Measurements from ENCODE around the gene CUZD1.

DNA sequence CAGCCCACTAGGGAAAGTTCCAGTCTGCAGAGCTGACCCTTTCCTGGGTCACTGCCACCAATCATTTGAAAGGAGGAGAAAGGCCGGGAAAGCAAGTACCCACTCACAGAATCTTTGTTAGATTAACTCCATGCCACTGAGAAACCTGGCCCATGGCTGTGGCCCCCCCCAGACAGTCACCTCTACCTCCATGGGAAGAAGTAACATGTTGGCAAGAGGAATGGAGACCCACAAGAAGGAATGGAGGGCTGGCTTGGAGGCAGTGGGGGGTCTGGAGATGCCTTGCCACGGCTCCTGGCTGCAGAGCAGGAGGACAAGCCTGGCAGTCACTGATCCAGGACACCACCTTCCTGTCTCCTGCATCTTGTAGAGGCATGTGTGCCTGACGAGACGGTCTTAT is 32.9 kb downstream of the CUZD1 start:
- TF ChIP-seq, protein P1, sequence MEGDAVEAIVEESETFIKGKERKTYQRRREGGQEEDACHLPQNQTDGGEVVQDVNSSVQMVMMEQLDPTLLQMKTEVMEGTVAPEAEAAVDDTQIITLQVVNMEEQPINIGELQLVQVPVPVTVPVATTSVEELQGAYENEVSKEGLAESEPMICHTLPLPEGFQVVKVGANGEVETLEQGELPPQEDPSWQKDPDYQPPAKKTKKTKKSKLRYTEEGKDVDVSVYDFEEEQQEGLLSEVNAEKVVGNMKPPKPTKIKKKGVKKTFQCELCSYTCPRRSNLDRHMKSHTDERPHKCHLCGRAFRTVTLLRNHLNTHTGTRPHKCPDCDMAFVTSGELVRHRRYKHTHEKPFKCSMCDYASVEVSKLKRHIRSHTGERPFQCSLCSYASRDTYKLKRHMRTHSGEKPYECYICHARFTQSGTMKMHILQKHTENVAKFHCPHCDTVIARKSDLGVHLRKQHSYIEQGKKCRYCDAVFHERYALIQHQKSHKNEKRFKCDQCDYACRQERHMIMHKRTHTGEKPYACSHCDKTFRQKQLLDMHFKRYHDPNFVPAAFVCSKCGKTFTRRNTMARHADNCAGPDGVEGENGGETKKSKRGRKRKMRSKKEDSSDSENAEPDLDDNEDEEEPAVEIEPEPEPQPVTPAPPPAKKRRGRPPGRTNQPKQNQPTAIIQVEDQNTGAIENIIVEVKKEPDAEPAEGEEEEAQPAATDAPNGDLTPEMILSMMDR (IDR thresholded peaks at IDR 0.05) = no peak
- TF ChIP-seq POLR2AphosphoS5 (IDR thresholded peaks at IDR 0.05) (no peak), POLR2A (IDR thresholded peaks at IDR 0.05; ENCODE audit: low read depth) (no peak)

Data from esophagus muscularis mucosa (tissue), 3 donors.